Esophagus muscularis mucosa (tissue), 4 donors: Measurements from ENCODE around the gene TBX18. TPM values are rescaled to one million over a fixed set of nuclear protein-coding genes. Genes with fewer than 3 reads are reported as not detected.

Experiments used
- DNase-seq: peaks from one replicate; pipeline ENCODE4 v3.0.0-alpha.2; 2017; ENCODE audit errors: extremely low spot score
- H3K27ac ChIP-seq, 4 donors: fragments of 200-600 bp; sonication (generic); replicated peaks in 1 of 4; 1 replicate in 3 of 4; 2 replicates in 1 of 4; pipeline ENCODE4 v1.5.1; 2016 to 2019; ENCODE audit warnings: mild to moderate bottlenecking in 1 of 4
- H3K27me3 ChIP-seq, 4 donors: fragments of 200-600 bp; sonication (generic); one replicate each; pipeline versions ENCODE4 v1.5.1 to v1.6.0; 2016 to 2019
- H3K36me3 ChIP-seq, 4 donors: fragments of 200-600 bp; sonication (generic); one replicate each; pipeline ENCODE4 v1.5.1; 2016 to 2019
- H3K4me1 ChIP-seq, 4 donors: fragments of 200-600 bp; sonication (generic); one replicate each; pipeline ENCODE4 v1.5.1; 2016 to 2019
- H3K4me3 ChIP-seq, 4 donors: fragments of 200-600 bp; sonication (generic); 1 replicate in 2 of 4; 2 replicates in 2 of 4; pipeline ENCODE4 v1.5.1; 2016 to 2019; ENCODE audit warnings: mild to moderate bottlenecking in 4 of 4, moderate library complexity in 1 of 4
- H3K9me3 ChIP-seq, 4 donors: fragments of 200-600 bp; sonication (generic); 1 replicate in 3 of 4; 2 replicates in 1 of 4; pipeline ENCODE4 v1.5.1; 2016 to 2019
- EP300 ChIP-seq: sonication (generic); formaldehyde crosslinking; IDR thresholded peaks from one replicate; pipeline ENCODE4 v1.6.1; 2017; ENCODE audit warnings: antibody characterized with exemption
- POLR2A ChIP-seq: fragments of 450-650 bp; IDR thresholded peaks from one replicate; pipeline ENCODE4 v1.6.1; 2017; ENCODE audit warnings: antibody characterized with exemption, moderate library complexity, mild to moderate bottlenecking, low read depth
- POLR2AphosphoS5 ChIP-seq, 2 donors: sonication (generic); formaldehyde crosslinking; IDR thresholded peaks; one replicate each; pipeline ENCODE4 v1.6.1; 2017; ENCODE audit warnings: antibody characterized with exemption in 2 of 2
- WGBS: methylation state at CpG from one replicate; pipeline ENCODE4 v1.1.5; 2018; 5-methylcytosine and 5-hydroxymethylcytosine counted together
- intact Hi-C: fragments of 100-400 bp; cut with DNase I; formaldehyde crosslinking; loops from one replicate; pipeline ENCODE4 v1.15.1; 2023
- total RNA-seq, 4 donors: library from RNA; depleted of rRNA; stranded (reverse); fragments of >200 nt; gene quantifications; one replicate each; pipeline versions ENCODE4 v1.1.0 to v1.2.1, GENCODE V29; 2016
- TF ChIP-seq, protein P1 (sequence below), 3 experiments: fragments of 200-600 bp in 2 of 3; fragments of 450-650 bp in 1 of 3; sonication (generic) in 2 of 3; IDR thresholded peaks; one replicate each; pipeline ENCODE4 v1.5.1; 2017 to 2019; ENCODE audit warnings: antibody characterized with exemption in 3 of 3, mild to moderate bottlenecking in 2 of 3, moderate library complexity in 1 of 3

The TBX18 gene
- total RNA-seq, 4 donors from 2014 or later, result 8.7 to 17.4 (median 11.2) TPM

DNA sequence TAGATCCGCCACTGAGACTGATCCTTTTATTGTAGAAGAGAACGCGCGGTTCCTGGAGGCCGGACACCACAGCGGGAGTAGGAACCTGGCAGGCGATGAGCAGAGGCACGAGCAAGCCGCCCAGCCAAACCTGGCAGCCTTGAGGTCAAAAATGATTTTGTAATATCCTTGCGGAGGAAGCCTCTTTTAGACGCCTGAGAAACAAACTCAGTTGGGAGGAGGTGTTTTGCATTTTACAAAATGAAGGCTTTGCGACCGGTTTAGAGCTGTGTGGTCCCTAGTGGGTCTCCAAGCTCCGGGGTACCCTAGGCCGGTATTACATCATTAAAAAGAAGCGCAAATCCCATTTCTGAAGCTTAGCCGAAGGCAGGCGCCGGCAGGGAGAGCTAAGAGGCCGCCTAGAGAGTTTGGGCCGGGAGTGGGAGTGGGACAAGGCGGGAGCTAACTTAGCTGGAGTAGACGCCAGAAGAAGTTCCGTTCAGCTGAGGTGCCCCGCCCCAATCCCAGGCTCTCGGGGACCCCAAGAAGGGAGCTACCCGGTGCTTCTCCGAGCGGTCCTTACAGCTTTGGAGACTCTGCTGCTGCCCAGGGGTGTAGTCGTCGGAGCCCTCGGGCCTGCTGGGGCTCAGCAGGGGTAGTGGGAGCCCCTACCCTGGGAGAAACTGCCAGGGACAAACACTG lies 1.9 kb upstream of the TBX18 start:
- intact Hi-C loops, result no loop called here
- no peak overlapping the region for H3K4me3 ChIP-seq
- H3K36me3 ChIP-seq, result no peaks in the 10 kb centered on the region
- no peaks in the 10 kb centered on the region for H3K9me3 ChIP-seq
- peaks cover 11 to 36% (median 31%) of the 10 kb centered on the region in 4 donors for H3K4me1 ChIP-seq
- TF ChIP-seq EP300 (no peak), POLR2A (no peak), POLR2AphosphoS5 (IDR thresholded peaks at IDR 0.05) (no peak)
- TF ChIP-seq, protein P1, sequence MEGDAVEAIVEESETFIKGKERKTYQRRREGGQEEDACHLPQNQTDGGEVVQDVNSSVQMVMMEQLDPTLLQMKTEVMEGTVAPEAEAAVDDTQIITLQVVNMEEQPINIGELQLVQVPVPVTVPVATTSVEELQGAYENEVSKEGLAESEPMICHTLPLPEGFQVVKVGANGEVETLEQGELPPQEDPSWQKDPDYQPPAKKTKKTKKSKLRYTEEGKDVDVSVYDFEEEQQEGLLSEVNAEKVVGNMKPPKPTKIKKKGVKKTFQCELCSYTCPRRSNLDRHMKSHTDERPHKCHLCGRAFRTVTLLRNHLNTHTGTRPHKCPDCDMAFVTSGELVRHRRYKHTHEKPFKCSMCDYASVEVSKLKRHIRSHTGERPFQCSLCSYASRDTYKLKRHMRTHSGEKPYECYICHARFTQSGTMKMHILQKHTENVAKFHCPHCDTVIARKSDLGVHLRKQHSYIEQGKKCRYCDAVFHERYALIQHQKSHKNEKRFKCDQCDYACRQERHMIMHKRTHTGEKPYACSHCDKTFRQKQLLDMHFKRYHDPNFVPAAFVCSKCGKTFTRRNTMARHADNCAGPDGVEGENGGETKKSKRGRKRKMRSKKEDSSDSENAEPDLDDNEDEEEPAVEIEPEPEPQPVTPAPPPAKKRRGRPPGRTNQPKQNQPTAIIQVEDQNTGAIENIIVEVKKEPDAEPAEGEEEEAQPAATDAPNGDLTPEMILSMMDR (IDR thresholded peaks at IDR 0.05), result no peak
- DNase-seq, result no peak
- H3K27ac ChIP-seq, result no peak overlapping the region
- 24% methylated on average over 29 of the region's 32 CpGs for WGBS
- H3K27me3 ChIP-seq, result peaks cover 0 to 98% (median 65%) of the 10 kb centered on the region in 4 donors

- H3K27ac ChIP-seq, result peak overlapping the region; percentile 93 to 98 (median 95)
- WGBS, result 1% methylated on average over 16 of the region's 57 CpGs
- intact Hi-C loops, result loop anchor here (5.0 kb wide), 1 partner anchor 342 kb away; no protein-coding TSS in a partner anchor
- H3K9me3 ChIP-seq, result no peaks in the 10 kb centered on the region
- H3K4me1 ChIP-seq, result peaks cover 11 to 44% (median 37%) of the 10 kb centered on the region in 4 donors
- peak overlapping the region; percentile 67 to 81 (median 72) for H3K4me3 ChIP-seq
- DNase-seq, result no peak
- H3K36me3 ChIP-seq, result no peaks in the 10 kb centered on the region
- peaks cover 0 to 86% (median 46%) of the 10 kb centered on the region in 4 donors for H3K27me3 ChIP-seq
- TF ChIP-seq POLR2AphosphoS5 (IDR thresholded peaks at IDR 0.05), result no peak
- TF ChIP-seq, protein P1 (IDR thresholded peaks at IDR 0.05), result no peak
- TF ChIP-seq POLR2A, result no peak
- no peak for TF ChIP-seq EP300
Observed at GRCh38 chr6:84763886-84764331, 489 bp downstream of the TBX18 start.

DNA sequence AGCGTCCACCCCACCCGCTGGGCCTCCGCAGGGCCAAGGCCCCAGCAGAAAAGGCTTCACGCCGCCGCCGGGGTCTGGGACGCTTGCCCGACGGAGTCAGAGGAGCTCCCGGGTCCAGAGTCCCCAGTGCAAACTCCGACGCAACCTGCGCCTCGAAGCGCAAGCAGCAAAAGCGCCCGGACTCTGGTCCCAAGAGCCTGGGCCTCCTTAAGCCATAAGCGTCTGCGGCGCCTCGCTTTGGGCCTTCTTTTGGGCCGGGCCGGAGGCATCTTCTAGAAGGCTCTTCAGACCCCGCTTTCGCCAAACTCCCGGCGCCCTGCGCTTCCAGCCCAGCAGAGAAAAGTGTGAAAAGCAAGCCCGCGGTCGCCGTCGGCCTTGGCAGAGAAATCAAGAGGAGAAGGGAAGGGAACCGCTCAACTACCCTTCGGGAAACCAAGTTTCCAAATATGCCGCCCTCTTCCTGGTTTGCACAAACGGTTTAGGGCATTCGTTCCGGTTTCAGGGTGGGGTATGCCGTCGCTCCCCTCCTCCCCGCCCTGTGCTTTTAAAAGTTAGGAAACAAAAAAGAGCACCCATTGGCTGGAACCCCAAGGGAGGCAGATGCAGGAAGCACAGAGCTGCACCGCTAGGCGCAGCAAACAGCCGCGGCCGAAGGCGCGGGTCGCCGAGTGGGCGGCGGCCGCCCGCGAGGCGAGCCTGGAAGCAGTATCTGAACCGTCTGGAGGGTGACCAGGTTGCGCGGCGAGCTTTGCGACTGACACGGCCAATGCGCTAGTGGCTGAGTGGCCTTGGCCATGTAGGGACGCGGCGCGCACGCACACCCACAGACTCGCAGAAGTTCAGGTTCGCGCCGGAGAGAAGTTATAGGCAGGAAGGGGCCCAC lies 1.2 kb downstream of the TBX18 start:
- peaks cover 0 to 79% (median 39%) of the 10 kb centered on the region in 4 donors for H3K27me3 ChIP-seq
- 0% methylated on average over 14 of the region's 74 CpGs for WGBS
- peak overlapping the region; percentile 67 to 81 (median 72) for H3K4me3 ChIP-seq
- no peaks in the 10 kb centered on the region for H3K36me3 ChIP-seq
- no peak for DNase-seq
- peak overlapping the region; percentile 93 to 98 (median 95) for H3K27ac ChIP-seq
- H3K9me3 ChIP-seq, result no peaks in the 10 kb centered on the region
- intact Hi-C loops, result loop anchor here (5.0 kb wide), 1 partner anchor 341 kb away; no protein-coding TSS in a partner anchor
- H3K4me1 ChIP-seq, result peaks cover 11 to 44% (median 37%) of the 10 kb centered on the region in 4 donors
- TF ChIP-seq EP300 (no peak), POLR2AphosphoS5 (IDR thresholded peaks at IDR 0.05) (peak; percentile 74 to 92), POLR2A (peak; percentile 71)
- TF ChIP-seq, protein P1 (IDR thresholded peaks at IDR 0.05), result peak in 2 of 3 experiments; percentile 11 to 13

GRCh38 chr6:84762220-84763002 lies 2.0 kb downstream of the TBX18 start:
- TF ChIP-seq, protein P1 (IDR thresholded peaks at IDR 0.05), result peak in 2 of 3 experiments; percentile 13 to 33
- no peak for TF ChIP-seq POLR2A
- TF ChIP-seq EP300, result no peak
- Histone ChIP-seq H3K4me3 (peak overlapping the region; percentile 67 to 81 (median 72)), H3K9me3 (no peaks in the 10 kb centered on the region), H3K36me3 (no peaks in the 10 kb centered on the region), H3K27me3 (peaks cover 0 to 71% (median 32%) of the 10 kb centered on the region in 4 donors), H3K4me1 (peaks cover 11 to 44% (median 37%) of the 10 kb centered on the region in 4 donors), H3K27ac (peak overlapping the region; percentile 93 to 98 (median 95))
- no peak for DNase-seq
- intact Hi-C loops, result loop anchor here (5.0 kb wide), 1 partner anchor 340 kb away; no protein-coding TSS in a partner anchor
- WGBS, result 15% methylated on average over 33 of the region's 40 CpGs
